C4-2B (cell line): ENCODE data around the gene SERHL2.

ENCODE experiments used
- ZFX ChIP-seq: fragments of 450-650 bp; IDR thresholded peaks from 2 replicates; pipeline ENCODE4 v1.6.1; 2017
- TF ChIP-seq, protein P1 (sequence below): fragments of 450-650 bp; conservative IDR thresholded peaks from 2 replicates; pipeline ENCODE4 v1.5.1; 2017; ENCODE audit warnings: mild to moderate bottlenecking

DNA sequence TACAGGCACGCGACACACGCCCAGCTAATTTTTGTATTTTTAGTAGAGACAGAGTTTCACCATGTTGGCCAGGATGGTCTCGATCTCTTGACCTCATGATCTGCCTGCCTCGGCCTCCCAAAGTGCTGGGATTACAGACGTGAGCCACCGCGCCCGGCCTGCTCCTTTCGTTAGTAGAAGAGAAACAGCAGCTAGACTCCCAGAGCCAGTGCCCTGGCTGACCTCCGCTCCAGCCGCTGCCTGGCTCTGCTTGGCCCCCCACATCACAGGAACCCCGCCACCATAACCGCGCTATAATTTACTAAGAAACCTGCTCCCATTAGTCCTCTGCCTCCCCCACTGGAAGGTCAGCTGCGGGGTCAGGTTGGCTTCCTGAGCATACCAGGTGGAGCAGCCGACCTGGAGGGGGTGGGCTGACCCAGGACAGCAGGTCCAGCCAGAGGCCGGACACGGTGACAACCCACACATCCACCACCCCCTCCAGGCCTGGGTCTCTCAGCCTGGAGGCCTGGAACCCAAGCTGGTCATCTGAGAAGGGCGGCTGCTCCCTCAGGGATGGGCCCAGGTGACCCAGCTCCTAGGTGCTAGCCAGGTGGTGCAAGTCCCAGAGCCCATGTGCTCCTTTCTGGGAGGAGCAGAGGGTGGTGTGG, 68.4 kb downstream of the SERHL2 start:
- TF ChIP-seq, protein P1, sequence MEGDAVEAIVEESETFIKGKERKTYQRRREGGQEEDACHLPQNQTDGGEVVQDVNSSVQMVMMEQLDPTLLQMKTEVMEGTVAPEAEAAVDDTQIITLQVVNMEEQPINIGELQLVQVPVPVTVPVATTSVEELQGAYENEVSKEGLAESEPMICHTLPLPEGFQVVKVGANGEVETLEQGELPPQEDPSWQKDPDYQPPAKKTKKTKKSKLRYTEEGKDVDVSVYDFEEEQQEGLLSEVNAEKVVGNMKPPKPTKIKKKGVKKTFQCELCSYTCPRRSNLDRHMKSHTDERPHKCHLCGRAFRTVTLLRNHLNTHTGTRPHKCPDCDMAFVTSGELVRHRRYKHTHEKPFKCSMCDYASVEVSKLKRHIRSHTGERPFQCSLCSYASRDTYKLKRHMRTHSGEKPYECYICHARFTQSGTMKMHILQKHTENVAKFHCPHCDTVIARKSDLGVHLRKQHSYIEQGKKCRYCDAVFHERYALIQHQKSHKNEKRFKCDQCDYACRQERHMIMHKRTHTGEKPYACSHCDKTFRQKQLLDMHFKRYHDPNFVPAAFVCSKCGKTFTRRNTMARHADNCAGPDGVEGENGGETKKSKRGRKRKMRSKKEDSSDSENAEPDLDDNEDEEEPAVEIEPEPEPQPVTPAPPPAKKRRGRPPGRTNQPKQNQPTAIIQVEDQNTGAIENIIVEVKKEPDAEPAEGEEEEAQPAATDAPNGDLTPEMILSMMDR: no peak
- no peak for TF ChIP-seq ZFX
